ENCODE measurements around the gene BEGAIN. TPM values are rescaled to one million over a fixed set of nuclear protein-coding genes. Genes with fewer than 3 reads are reported as not detected.

Gene BEGAIN
- total RNA-seq, 3 donors from 2014 or later (not counting 1 experiment from before 2014, with no cell fraction given) = 0.11 to 1.3 TPM; not detected in 1

GRCh38 chr14:100549834-100550625 is 37.2 kb downstream of the BEGAIN start:
- Histone ChIP-seq H3K4me1 (ENCODE audit: control insufficient read depth, insufficient read depth, low read length) (peaks cover 43% of the 10 kb centered on the region), H3K36me3 (ENCODE audit: control insufficient read depth, insufficient read depth, low read length) (no peaks in the 10 kb centered on the region), H3K27me3 (ENCODE audit: control insufficient read depth, insufficient read depth, low read length) (no peaks in the 10 kb centered on the region), H3K27ac (ENCODE audit: low read length) (no peak overlapping the region), H3K4me3 (ENCODE audit: low read length) (no peak overlapping the region), H3K9me3 (ENCODE audit: control insufficient read depth, insufficient read depth, low read length) (no peaks in the 10 kb centered on the region)
- H3K27ac Mint-ChIP-seq = no peak overlapping the region
- H3K27me3 Mint-ChIP-seq (ENCODE audit: low read depth in 2 of 2) = peaks cover 0 to 10% of the 10 kb centered on the region in 2 donors
- no peak for TF ChIP-seq CTCF (IDR thresholded peaks at IDR 0.05)
- H3K36me3 Mint-ChIP-seq = no peaks in the 10 kb centered on the region
- H3K4me3 Mint-ChIP-seq = no peak overlapping the region
- ATAC-seq (no peak), DNase-seq (no peak)
- no peaks in the 10 kb centered on the region for H3K9me3 Mint-ChIP-seq
- 90% methylated on average over 29 of the region's 29 CpGs for WGBS (ENCODE audit: insufficient coverage)
- H3K4me1 Mint-ChIP-seq = peaks cover 13 to 23% of the 10 kb centered on the region in 2 donors
- intact Hi-C loops (cut with micrococcal nuclease) = no loop called here

GRCh38 chr14:100548939-100549338 is 38.3 kb downstream of the BEGAIN start:
- H3K4me3 Mint-ChIP-seq = no peak overlapping the region

GRCh38 chr14:100548295-100548655 is 38.9 kb downstream of the BEGAIN start:
- WGBS (ENCODE audit: insufficient coverage) = 45% methylated on average over 5 of the region's 5 CpGs
- peaks cover 0 to 10% of the 10 kb centered on the region in 2 donors for H3K27me3 Mint-ChIP-seq (ENCODE audit: low read depth in 2 of 2)
- ATAC-seq = no peak
- H3K27me3 ChIP-seq (ENCODE audit: control insufficient read depth, insufficient read depth, low read length) = no peaks in the 10 kb centered on the region
- no peak for TF ChIP-seq CTCF (IDR thresholded peaks at IDR 0.05)
- H3K27ac Mint-ChIP-seq = no peak overlapping the region
- H3K4me1 Mint-ChIP-seq = peaks cover 13 to 23% of the 10 kb centered on the region in 2 donors
- no peak overlapping the region for H3K4me3 ChIP-seq (ENCODE audit: low read length)
- no peaks in the 10 kb centered on the region for H3K9me3 Mint-ChIP-seq
- intact Hi-C loops (cut with micrococcal nuclease) = no loop called here
- H3K4me3 Mint-ChIP-seq = peak overlapping the region; percentile 55
- H3K27ac ChIP-seq (ENCODE audit: low read length) = peak overlapping the region; percentile 62
- H3K9me3 ChIP-seq (ENCODE audit: control insufficient read depth, insufficient read depth, low read length) = no peaks in the 10 kb centered on the region
- no peaks in the 10 kb centered on the region for H3K36me3 ChIP-seq (ENCODE audit: control insufficient read depth, insufficient read depth, low read length)
- no peaks in the 10 kb centered on the region for H3K36me3 Mint-ChIP-seq
- peaks cover 39% of the 10 kb centered on the region for H3K4me1 ChIP-seq (ENCODE audit: control insufficient read depth, insufficient read depth, low read length)
- no peak for DNase-seq

More at GRCh38 chr14:100548939-100549338, 38.3 kb downstream of the BEGAIN start:
- Mint-ChIP-seq H3K27me3 (ENCODE audit: low read depth in 2 of 2) (peaks cover 0 to 10% of the 10 kb centered on the region in 2 donors), H3K27ac (no peak overlapping the region), H3K4me1 (peaks cover 13 to 23% of the 10 kb centered on the region in 2 donors), H3K9me3 (no peaks in the 10 kb centered on the region), H3K36me3 (no peaks in the 10 kb centered on the region)
- Histone ChIP-seq H3K4me3 (ENCODE audit: low read length) (no peak overlapping the region), H3K4me1 (ENCODE audit: control insufficient read depth, insufficient read depth, low read length) (peaks cover 43% of the 10 kb centered on the region), H3K27me3 (ENCODE audit: control insufficient read depth, insufficient read depth, low read length) (no peaks in the 10 kb centered on the region), H3K27ac (ENCODE audit: low read length) (no peak overlapping the region), H3K9me3 (ENCODE audit: control insufficient read depth, insufficient read depth, low read length) (no peaks in the 10 kb centered on the region), H3K36me3 (ENCODE audit: control insufficient read depth, insufficient read depth, low read length) (no peaks in the 10 kb centered on the region)
- TF ChIP-seq CTCF (IDR thresholded peaks at IDR 0.05) = no peak
- no peak for ATAC-seq
- intact Hi-C loops (cut with micrococcal nuclease) = no loop called here
- 79% methylated on average over 15 of the region's 15 CpGs for WGBS (ENCODE audit: insufficient coverage)
- no peak for DNase-seq

Measured in natural killer cell (primary cell).